OCI-LY3 (cell line): ENCODE data around the gene LEO1.

Experiments used
- H2AFZ ChIP-seq: fragments of 200-600, 300-600 bp; shearing (Covaris generic); 2 replicates; pipeline ENCODE4 v1.6.0; 2014; ENCODE audit warnings: antibody characterized with exemption, low read depth, low read length
- H3K27ac ChIP-seq: fragments of 200-600, 300-600 bp; sonication (generic); 2 replicates; pipeline ENCODE4 v1.5.1; 2014; ENCODE audit warnings: mild to moderate bottlenecking, low read length, moderate library complexity, mixed read lengths
- H3K27me3 ChIP-seq: fragments of 200-600, 300-600 bp; sonication (generic); 2 replicates; pipeline ENCODE4 v1.6.1; 2014; ENCODE audit warnings: low read depth, low read length, mixed read lengths
- H3K36me3 ChIP-seq: fragments of 200-600, 300-600 bp; sonication (generic); replicated peaks from 2 replicates; pipeline ENCODE3; 2014; ENCODE audit warnings: low read depth, low read length, mixed read lengths
- H3K4me1 ChIP-seq: fragments of 300-600, 200-600 bp; sonication (generic); 2 replicates; pipeline ENCODE4 v1.6.1; 2014; ENCODE audit warnings: low read length, mixed read lengths
- H3K4me2 ChIP-seq: fragments of 200-600, 300-600 bp; sonication (generic); 2 replicates; pipeline ENCODE4 v1.6.1; 2014; ENCODE audit warnings: low read length, mixed read lengths
- H3K4me3 ChIP-seq: fragments of 300-600, 200-600 bp; sonication (generic); 2 replicates; pipeline ENCODE4 v1.5.1; 2014; ENCODE audit warnings: antibody characterized with exemption, mild to moderate bottlenecking, low read length, moderate library complexity
- H3K79me2 ChIP-seq: fragments of 300-600, 200-600 bp; shearing (Covaris generic); 2 replicates; pipeline ENCODE4 v1.6.1; 2014; ENCODE audit warnings: mild to moderate bottlenecking, low read length, mixed read lengths
- H3K9ac ChIP-seq: fragments of 300-600, 200-600 bp; shearing (Covaris generic); 2 replicates; pipeline ENCODE4 v1.6.0; 2014; ENCODE audit warnings: mild to moderate bottlenecking, low read length, moderate library complexity
- H3K9me3 ChIP-seq: fragments of 200-600, 300-600 bp; shearing (Covaris generic); 2 replicates; pipeline ENCODE4 v1.6.1; 2014; ENCODE audit warnings: low read length, mixed read lengths; ENCODE audit not compliant: insufficient read depth
- H4K20me1 ChIP-seq: fragments of 200-600, 300-600 bp; sonication (generic); 2 replicates; pipeline ENCODE4 v1.6.1; 2016; ENCODE audit warnings: low read length, mixed read lengths; ENCODE audit not compliant: insufficient read depth
- CTCF ChIP-seq: fragments of 200-600, 300-600 bp; sonication (generic); IDR thresholded peaks from 2 replicates; pipeline ENCODE4 v1.5.1; 2014; ENCODE audit warnings: antibody characterized with exemption, low read length, low read depth
- EZH2phosphoT487 ChIP-seq: fragments of 200-600 bp; shearing (Covaris generic); IDR thresholded peaks from 2 replicates; pipeline ENCODE4 v1.6.1; 2018; ENCODE audit warnings: antibody characterized with exemption, mixed run types, low read depth

Gene LEO1

DNA sequence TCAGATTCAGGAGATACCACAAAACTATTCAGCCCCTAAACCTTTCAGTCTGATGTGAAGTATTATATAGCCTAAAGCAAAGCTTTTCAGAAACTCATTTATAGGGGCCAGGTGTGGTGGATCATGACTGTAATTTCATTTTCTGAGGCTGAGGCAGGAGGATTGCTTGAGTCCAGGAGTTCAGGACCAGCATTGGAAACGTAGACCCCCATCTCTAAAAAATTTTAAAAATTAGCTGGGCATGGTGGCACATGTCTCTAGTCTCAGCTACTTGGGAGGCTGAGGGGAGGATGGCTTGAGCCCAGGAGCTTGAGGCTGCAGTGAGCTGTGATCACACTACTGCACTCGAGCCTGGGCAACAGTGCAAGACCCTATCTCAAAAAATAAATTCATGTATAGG is 82.1 kb downstream of the LEO1 start:
- no peak overlapping the region for H3K9ac ChIP-seq
- no peaks in the 10 kb centered on the region for H3K27me3 ChIP-seq
- no peaks in the 10 kb centered on the region for H3K79me2 ChIP-seq
- no peak for TF ChIP-seq CTCF
- no peak for TF ChIP-seq EZH2phosphoT487
- no peak overlapping the region for H3K27ac ChIP-seq
- H3K36me3 ChIP-seq: peaks cover 20% of the 10 kb centered on the region
- H3K4me2 ChIP-seq: no peak overlapping the region
- peaks cover 12% of the 10 kb centered on the region for H3K4me1 ChIP-seq
- no peaks in the 10 kb centered on the region for H3K9me3 ChIP-seq
- H2AFZ ChIP-seq: no peak overlapping the region
- H3K4me3 ChIP-seq: no peak overlapping the region
- no peaks in the 10 kb centered on the region for H4K20me1 ChIP-seq

- no peak for TF ChIP-seq EZH2phosphoT487
- TF ChIP-seq CTCF: peak; percentile 83
- Histone ChIP-seq H3K27me3 (no peaks in the 10 kb centered on the region), H3K36me3 (peaks cover 14% of the 10 kb centered on the region), H3K79me2 (no peaks in the 10 kb centered on the region), H2AFZ (no peak overlapping the region), H3K4me3 (no peak overlapping the region), H4K20me1 (no peaks in the 10 kb centered on the region), H3K4me2 (no peak overlapping the region), H3K9ac (no peak overlapping the region), H3K27ac (no peak overlapping the region), H3K4me1 (peaks cover 12% of the 10 kb centered on the region), H3K9me3 (no peaks in the 10 kb centered on the region)
Measured at GRCh38 chr15:51888593-51889195, 82.9 kb downstream of the LEO1 start.
